Sigmoid colon (tissue), 7 donors: ENCODE measurements around the gene SLC30A10. TPM values are rescaled to one million over a fixed set of nuclear protein-coding genes. Genes with fewer than 3 reads are reported as not detected.
"Not testable (repeated sequence)": the region's sequence is repeated elsewhere in the genome, so short reads cannot be mapped to it uniquely, and the experiment has no call there.

Experiments
- DNase-seq: peaks from one replicate; pipeline ENCODE4 v3.0.0-alpha.2; 2019
- H3K27ac ChIP-seq, 4 donors: fragments of 200-600 bp; sonication (generic); one replicate each; pipeline ENCODE4 v1.5.1; 2016 to 2019; ENCODE audit warnings: mild to moderate bottlenecking in 1 of 4
- H3K27me3 ChIP-seq, 3 donors: fragments of 200-600 bp; sonication (generic); one replicate each; pipeline ENCODE4 v1.5.1; 2019; ENCODE audit warnings: mild to moderate bottlenecking in 1 of 3
- H3K36me3 ChIP-seq, 4 donors: fragments of 200-600 bp; sonication (generic); one replicate each; pipeline ENCODE4 v1.5.1; 2016 to 2019
- H3K4me1 ChIP-seq, 4 donors: fragments of 200-600 bp; sonication (generic); one replicate each; pipeline ENCODE4 v1.5.1; 2017 to 2019
- H3K4me3 ChIP-seq, 4 donors: fragments of 200-600 bp; sonication (generic); one replicate each; pipeline ENCODE4 v1.5.1; 2017 to 2019; ENCODE audit warnings: mild to moderate bottlenecking in 2 of 4, moderate library complexity in 1 of 4
- H3K9me3 ChIP-seq, 4 donors: fragments of 200-600 bp in 3 of 4; sonication (generic) in 3 of 4; one replicate each; pipeline versions ENCODE4 v1.5.1 to v1.6.1; 2013 to 2019
- CTCF ChIP-seq, 4 experiments: fragments of 450-650 bp in 3 of 4; fragments of 200-600 bp in 1 of 4; IDR thresholded peaks; one replicate each; pipeline ENCODE4 v1.5.1; 2016 to 2019; ENCODE audit warnings: antibody characterized with exemption in 4 of 4, mild to moderate bottlenecking in 3 of 4, moderate library complexity in 2 of 4
- EP300 ChIP-seq, 4 donors: sonication (generic); formaldehyde crosslinking; IDR thresholded peaks; one replicate each; pipeline ENCODE4 v1.6.1; 2017; ENCODE audit warnings: antibody characterized with exemption in 4 of 4
- POLR2A ChIP-seq, 2 donors: fragments of 450-650 bp; IDR thresholded peaks; one replicate each; pipeline ENCODE4 v1.6.1; 2016; ENCODE audit warnings: antibody characterized with exemption in 2 of 2, mild to moderate bottlenecking in 2 of 2, moderate library complexity in 2 of 2
- POLR2AphosphoS5 ChIP-seq, 4 donors: sonication (generic); formaldehyde crosslinking; IDR thresholded peaks; one replicate each; pipeline ENCODE4 v1.6.1; 2017; ENCODE audit warnings: antibody characterized with exemption in 4 of 4
- WGBS, 2 donors: extraction: QIAGEN DNeasy Blood & Tissue Kit; methylation state at CpG; one replicate each; pipeline ENCODE4 v1.1.7; 2013; 5-methylcytosine and 5-hydroxymethylcytosine counted together
- intact Hi-C: fragments of 100-400 bp; cut with DNase I; formaldehyde crosslinking; loops from one replicate; pipeline ENCODE4 v1.15.1; 2023
- polyA plus RNA-seq, 3 donors: library from polyadenylated mRNA; stranded (reverse); fragments of 200-250 nt; gene quantifications; one replicate each; pipeline ENCODE4 v1.2.3, GENCODE V29; 2013
- total RNA-seq, 4 donors: library from RNA; depleted of rRNA; stranded (reverse); fragments of >200 nt; gene quantifications; one replicate each; pipeline ENCODE4 v1.1.0, GENCODE V29; 2016
- donor health status: healthy with polysubstance abuse.
- donor health status: Bipolar disorder and iron deficiency.
- donor health status: healthy.

The SLC30A10 gene
- total and polyA plus RNA-seq, 7 donors: 0.68 to 7.9 (median 3.5) TPM; not detected in 3

GRCh38 chr1:219954736-219955421 lies 26.5 kb upstream of the SLC30A10 start:
- Histone ChIP-seq H3K36me3 (no peaks in the 10 kb centered on the region), H3K27me3 (no peaks in the 10 kb centered on the region), H3K9me3 (no peaks in the 10 kb centered on the region), H3K4me3 (no peak overlapping the region), H3K27ac (no peak overlapping the region), H3K4me1 (no peaks in the 10 kb centered on the region)
- TF ChIP-seq POLR2A (IDR thresholded peaks at IDR 0.05) (no peak), POLR2AphosphoS5 (IDR thresholded peaks at IDR 0.05) (no peak), EP300 (IDR thresholded peaks at IDR 0.05) (no peak), CTCF (IDR thresholded peaks at IDR 0.05) (no peak)
- WGBS, 2 donors: 35 to 78% methylated on average over 11 of the region's 11 CpGs
- DNase-seq: no peak
- intact Hi-C loops: no loop called here

GRCh38 chr1:219954052-219954451 lies 25.7 kb upstream of the SLC30A10 start:
- no peak for TF ChIP-seq POLR2A (IDR thresholded peaks at IDR 0.05)
- no peak for TF ChIP-seq CTCF (IDR thresholded peaks at IDR 0.05)
- no peak for TF ChIP-seq POLR2AphosphoS5 (IDR thresholded peaks at IDR 0.05)
- no peak for TF ChIP-seq EP300 (IDR thresholded peaks at IDR 0.05)
- Histone ChIP-seq H3K27me3 (no peaks in the 10 kb centered on the region), H3K27ac (no peak overlapping the region), H3K9me3 (no peaks in the 10 kb centered on the region), H3K36me3 (no peaks in the 10 kb centered on the region), H3K4me1 (no peaks in the 10 kb centered on the region), H3K4me3 (no peak overlapping the region)
- intact Hi-C loops: no loop called here
- DNase-seq: no peak
- WGBS, 2 donors: 67 to 92% methylated on average over 6 of the region's 6 CpGs

- Histone ChIP-seq H3K27me3 (no peaks in the 10 kb centered on the region), H3K4me1 (no peaks in the 10 kb centered on the region), H3K9me3 (no peaks in the 10 kb centered on the region), H3K36me3 (no peaks in the 10 kb centered on the region), H3K4me3 (no peak overlapping the region), H3K27ac (no peak overlapping the region)
- no peak for TF ChIP-seq POLR2A (IDR thresholded peaks at IDR 0.05)
- no peak for TF ChIP-seq CTCF (IDR thresholded peaks at IDR 0.05)
- no peak for TF ChIP-seq EP300 (IDR thresholded peaks at IDR 0.05)
- intact Hi-C loops: no loop called here
- no peak for DNase-seq
Measured at GRCh38 chr1:219952361-219952760, 24.0 kb upstream of the SLC30A10 start.

GRCh38 chr1:219949227-219949626 lies 20.9 kb upstream of the SLC30A10 start:
- H3K4me3 ChIP-seq, DNase-seq, H3K27me3 ChIP-seq, intact Hi-C loops, H3K4me1 ChIP-seq, H3K27ac ChIP-seq, H3K36me3 ChIP-seq, H3K9me3 ChIP-seq: not testable (repeated sequence)
- 98 to 99% methylated on average over 3 of the region's 5 CpGs for WGBS, 2 donors

- WGBS, 2 donors: 78 to 98% methylated on average over 3 of the region's 3 CpGs
- H3K4me1 ChIP-seq, H3K9me3 ChIP-seq, H3K36me3 ChIP-seq, H3K4me3 ChIP-seq, intact Hi-C loops, H3K27ac ChIP-seq, H3K27me3 ChIP-seq, DNase-seq: not testable (repeated sequence)
Measured at GRCh38 chr1:219948766-219949165, 20.4 kb upstream of the SLC30A10 start.

- Histone ChIP-seq H3K4me1 (no peaks in the 10 kb centered on the region), H3K27me3 (no peaks in the 10 kb centered on the region), H3K27ac (no peak overlapping the region), H3K36me3 (no peaks in the 10 kb centered on the region), H3K9me3 (no peaks in the 10 kb centered on the region), H3K4me3 (no peak overlapping the region)
- no peak for DNase-seq
- intact Hi-C loops: no loop called here
- no peak for TF ChIP-seq CTCF (IDR thresholded peaks at IDR 0.05)
- no peak for TF ChIP-seq POLR2AphosphoS5 (IDR thresholded peaks at IDR 0.05)
- no peak for TF ChIP-seq EP300 (IDR thresholded peaks at IDR 0.05)
- TF ChIP-seq POLR2A (IDR thresholded peaks at IDR 0.05): no peak
Measured at GRCh38 chr1:219945795-219946194, 17.4 kb upstream of the SLC30A10 start.
